Stimulated activated CD4-positive, alpha-beta T cell treated with anti-CD3 and anti-CD28 coated beads, Interleukin-1b, Interleukin-23, amount 100 ng/mL, for 4 hours (primary cell): Measurements from ENCODE around the gene HPCA.

ENCODE experiments used
- DNase-seq, 2 donors: peaks; one replicate each; pipeline ENCODE4 v3.0.0-alpha.2; 2020; ENCODE audit warnings: low read depth in 2 of 2

Gene HPCA

GRCh38 chr1:32871364-32872191 is 14.7 kb upstream of the HPCA start:
- DNase-seq, result no peak

DNA sequence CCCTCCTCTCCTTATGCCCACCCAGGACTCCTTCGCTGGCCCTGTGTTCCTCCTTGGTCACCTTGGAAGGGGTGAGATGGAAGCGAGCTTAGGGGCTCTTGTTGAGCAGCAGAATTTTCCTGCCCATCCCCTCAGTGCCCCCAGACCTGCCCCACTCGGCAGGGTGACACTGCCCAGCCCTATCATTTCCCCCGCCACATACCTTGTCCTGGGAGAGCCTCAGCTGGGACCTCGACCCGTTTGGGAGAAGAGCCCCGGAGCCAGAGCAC is 14.2 kb upstream of the HPCA start:
- DNase-seq, result no peak

- DNase-seq, result no peak
Measured at GRCh38 chr1:32873484-32873883, 12.8 kb upstream of the HPCA start.

DNA sequence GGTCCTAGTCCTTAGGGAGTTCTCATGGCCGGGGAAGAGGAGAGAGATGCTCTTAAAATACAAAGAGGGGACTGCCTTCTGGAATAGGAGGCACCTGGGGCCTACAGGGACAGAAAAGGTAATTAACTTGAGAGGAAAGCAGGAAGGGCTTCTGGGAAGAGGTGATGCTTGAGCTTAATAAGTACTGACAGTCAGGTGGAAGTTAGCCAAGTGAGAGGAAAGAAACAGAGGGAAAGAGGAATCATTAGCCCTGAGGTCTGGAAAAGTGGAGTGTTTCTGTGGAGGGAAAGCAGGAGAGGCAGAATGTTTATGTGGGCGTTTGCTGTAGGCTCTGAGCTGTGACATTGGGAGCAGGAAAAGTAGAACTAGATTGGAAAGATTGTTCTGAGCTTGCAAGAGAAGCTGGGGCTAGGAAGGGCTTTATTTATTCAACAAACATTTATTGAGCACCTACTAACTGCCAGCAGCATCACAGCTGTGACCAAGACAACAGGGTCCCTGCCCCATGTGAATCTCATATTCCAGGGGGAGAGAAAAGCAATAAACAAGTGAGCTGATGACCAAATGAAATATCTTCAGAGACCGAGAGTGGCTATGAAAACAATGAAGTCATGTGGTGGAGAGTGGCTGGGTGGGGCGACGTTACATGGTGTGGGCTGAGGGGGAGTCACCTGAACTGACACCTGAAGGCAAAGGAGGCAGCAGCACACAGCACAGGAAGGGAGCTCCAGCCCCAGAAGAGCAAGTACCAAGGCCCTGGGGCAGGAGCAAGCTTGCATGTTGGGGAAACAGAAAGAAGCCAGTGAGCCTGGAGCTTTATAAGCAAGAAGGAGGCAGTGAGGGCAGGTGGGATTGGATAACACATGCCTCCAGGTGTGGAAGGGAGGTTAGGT is 11.2 kb upstream of the HPCA start:
- DNase-seq, result no peak

- peak in 1 of 2 donors; percentile 46 for DNase-seq
Measured at GRCh38 chr1:32876341-32877210, 9.7 kb upstream of the HPCA start.

- DNase-seq, result no peak
Measured at GRCh38 chr1:32877211-32878110, 8.8 kb upstream of the HPCA start.

GRCh38 chr1:32878183-32878582 is 8.1 kb upstream of the HPCA start:
- DNase-seq, result no peak

DNA sequence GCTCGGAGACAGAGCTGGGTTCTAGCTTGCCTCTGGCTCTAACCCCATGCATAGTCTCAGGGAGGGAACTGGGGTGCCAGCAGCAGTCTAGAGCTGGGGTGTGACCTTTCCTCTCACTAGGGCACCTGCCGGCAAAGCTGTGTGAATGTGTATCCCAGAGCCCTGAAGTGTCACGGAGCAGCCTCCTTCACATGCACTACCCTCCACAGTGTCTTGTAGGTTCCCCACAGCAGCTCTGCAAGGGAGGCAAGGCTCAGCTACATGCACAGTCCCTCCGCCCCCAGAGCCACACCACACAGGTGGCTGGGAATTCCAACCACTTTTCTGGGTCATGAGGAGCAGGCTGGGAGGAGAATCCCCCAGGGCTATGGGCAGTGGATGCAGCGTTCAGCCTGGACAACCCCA is 7.7 kb upstream of the HPCA start:
- no peak for DNase-seq

- no peak for DNase-seq
Measured at GRCh38 chr1:32881291-32881690, 5.0 kb upstream of the HPCA start.

DNA sequence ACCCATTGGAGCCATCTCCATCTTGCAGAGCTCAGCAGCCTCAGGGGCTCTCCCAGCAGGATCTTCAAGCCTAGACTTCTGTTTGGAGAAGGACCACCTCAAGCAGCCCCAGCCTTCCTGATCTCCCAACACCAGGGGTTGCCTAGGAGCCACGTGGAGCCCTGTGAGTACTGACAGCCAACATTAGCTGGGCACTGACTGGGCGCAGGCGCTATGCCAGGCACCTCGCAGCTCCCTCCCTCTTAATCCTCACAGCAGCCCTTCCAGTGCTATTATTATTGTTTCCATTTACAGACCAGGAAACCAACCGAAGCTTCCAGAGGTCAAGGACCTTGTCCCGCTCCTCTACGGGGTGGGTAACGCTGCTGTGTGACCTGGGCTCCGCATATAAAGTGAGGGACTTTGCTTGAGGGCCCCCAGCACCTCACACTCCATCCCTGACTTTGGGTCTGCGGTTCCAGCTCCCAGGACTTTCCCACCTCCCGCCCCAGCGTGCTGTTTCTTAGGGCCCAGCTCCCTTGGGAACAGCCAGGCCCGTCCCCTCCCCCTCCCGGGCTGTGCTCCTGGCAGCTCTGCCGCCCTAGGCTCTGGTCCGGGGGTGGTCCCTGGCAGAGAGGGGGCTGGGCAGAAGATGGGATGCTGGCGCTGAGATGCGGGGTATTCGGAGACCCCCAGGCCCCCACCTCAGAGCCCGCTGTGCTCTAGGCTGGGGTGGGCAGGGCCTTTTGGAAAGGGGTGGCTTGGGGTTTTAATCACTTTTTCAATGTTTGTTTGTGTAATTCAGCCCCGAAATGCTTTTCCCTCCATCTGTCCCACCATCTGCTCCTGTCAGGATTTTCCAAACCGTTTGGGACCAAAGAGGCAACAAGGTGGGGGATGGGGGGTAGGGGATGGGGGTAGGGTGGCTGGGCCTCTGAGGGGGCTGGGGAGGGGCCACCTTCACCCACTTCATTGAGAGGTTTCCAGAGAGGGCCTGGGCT is 4.1 kb upstream of the HPCA start:
- no peak for DNase-seq

DNA sequence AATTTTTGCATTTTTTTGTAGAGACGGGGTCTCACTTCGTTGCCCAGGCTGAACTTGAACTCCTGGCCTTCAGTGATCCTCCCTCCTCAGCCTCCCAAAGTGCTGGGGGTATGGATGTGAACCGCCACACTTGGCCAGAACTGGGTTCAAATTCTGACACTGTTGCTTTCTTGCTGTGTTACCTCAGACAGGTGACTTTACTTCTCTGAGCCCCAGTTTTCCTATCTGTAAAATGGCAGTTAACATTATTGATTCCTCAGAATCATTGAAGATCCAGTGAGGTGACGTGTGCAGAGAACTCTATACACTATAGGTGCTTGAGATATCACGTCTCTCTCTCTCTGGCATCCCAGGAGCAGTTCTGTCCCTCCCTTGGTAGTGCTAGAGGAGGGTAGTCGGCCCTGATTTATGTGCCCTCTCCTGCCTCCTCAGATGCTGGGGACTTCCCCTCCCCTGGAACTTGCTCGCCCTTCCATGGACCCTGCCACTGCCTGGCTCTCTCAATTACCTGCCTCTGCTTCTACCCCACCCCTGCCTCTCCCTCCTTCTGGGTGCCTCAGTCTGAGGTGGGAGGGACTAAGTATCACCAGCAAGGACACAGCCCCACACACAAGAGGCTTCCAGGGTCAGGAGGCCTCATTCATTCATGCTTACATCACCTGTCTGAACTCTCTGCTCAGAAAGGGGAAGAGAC is 2.8 kb upstream of the HPCA start:
- DNase-seq, result no peak

- no peak for DNase-seq
Measured at GRCh38 chr1:32884032-32884372, 2.3 kb upstream of the HPCA start.

DNA sequence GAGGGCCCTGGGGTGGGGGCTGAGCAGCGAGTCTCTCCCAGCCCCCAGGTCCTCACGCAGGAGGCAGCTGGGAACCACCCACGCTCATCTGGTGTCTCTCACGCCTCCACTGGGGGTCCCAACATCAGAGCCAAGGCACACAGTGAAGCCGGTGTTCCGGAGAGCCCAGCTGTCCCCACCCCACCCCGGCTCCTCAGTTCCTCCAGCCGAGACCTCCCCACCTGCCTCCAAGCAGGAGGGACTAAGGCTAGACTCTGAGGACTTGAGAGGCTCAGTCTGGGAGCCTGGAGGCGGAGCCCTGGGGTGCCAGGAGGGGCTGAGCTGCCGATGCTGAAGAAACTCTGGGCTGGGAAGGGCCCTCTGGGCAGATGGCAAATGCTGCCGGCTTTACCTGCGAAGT is 1.6 kb upstream of the HPCA start:
- DNase-seq, result no peak

DNA sequence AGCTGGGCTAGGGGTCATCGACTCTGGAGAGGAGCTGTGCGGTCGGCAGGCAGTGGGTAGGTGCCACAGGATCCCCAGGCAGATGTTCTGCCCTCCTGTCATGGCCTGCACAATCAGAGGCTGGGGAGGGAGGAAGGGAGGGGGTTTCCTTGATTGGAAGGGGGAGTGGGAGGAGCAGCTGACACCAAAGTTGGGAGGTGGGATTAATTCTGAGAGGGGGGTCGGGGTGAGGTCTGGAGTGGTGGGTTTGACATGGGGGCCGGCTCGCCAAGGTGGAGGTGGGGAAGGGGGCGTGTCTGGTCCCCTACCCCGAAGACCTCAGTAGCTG is 651 bp upstream of the HPCA start:
- no peak for DNase-seq

DNA sequence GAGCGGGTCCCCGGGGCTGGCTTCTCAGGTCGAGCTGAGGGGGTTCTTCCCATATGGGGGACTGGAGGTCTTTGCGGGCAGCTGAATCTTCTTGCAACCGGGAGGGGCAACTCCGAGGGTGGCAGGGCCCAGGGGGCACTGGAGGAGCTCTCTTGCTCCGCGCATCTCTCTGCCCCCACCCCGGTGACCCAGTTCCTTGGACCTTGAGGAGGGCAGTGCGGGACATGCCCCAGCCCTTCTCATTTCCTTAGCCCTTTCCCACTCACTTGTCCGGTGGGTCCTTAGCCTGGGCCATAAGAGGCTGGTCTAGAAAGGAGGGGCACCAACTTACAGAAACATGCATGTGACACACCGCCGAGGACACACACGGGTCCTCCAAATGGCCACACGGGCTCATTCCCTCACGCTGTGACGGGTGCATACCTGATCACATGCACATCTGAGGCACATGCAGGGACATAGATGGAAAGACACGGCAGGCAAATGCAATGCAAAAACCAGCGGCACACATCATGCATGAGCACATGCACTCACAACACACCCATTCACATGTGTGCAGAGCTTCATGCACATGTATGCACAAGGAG is 630 bp downstream of the HPCA start:
- no peak for DNase-seq

DNA sequence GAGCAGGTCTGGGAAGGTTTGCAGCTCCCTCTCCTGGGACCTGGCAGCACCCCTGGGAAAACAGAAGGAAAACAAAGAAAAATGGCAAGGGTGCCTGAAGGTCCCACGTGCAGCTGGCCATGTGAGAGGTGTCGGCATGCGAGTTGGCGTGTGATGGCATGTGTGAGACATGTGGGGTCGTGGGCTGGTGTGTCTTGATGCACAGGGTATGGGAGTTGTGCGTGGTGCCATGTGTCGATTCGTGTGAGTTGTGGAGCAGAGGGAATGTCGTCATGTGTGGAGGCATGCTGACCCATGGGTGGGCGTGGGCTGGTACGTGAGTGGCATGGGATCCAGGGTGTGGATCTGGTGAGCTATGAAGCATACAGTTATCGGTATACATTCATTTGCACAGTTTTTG is 1.3 kb downstream of the HPCA start:
- DNase-seq, result no peak

GRCh38 chr1:32888134-32888533 is 1.8 kb downstream of the HPCA start:
- no peak for DNase-seq

GRCh38 chr1:32888677-32889420 is 2.6 kb downstream of the HPCA start:
- no peak for DNase-seq
